Measurements from ENCODE around the gene PIEZO2.
A peak's percentile ranks its signal among the peaks of the same experiment; 100 is the strongest.

PIEZO2 gene

DNA sequence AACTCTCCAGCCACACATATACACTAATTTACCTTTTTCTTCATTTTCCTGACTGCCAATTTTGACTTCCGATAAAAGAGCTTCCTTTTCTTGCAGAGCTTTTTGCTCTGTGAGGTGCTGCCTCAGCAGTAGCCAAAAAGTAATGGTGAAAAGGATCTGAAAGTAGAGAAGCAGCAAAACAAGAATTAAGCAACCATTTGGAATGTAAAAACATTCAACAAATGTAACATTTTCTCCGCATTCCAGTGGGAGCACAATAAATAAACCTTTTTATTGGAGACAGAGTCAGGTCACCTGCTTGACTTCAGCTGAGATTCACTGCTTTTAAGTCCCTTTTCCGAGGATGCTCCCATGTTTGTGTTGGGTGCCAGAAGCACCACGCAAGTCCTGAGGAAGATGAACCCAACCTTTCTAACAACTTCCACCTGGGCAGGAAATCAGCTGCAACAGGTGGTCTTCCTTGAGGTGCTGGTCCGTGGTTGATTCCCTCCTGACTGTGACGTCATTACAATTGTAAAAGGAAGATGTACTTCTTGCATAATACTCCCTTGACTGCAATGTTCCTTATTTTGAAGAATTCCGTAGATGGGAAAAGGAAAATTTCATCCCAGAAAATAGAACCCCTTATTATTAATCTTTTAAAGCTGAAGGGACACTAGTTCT is 358.1 kb downstream of the PIEZO2 start:
- Histone ChIP-seq H4K20me1 (no peaks in the 10 kb centered on the region), H3K4me1 (peaks cover 0 to 13% (median 6%) of the 10 kb centered on the region in 10 experiments; a peak in 11 of 20 replicates), H3K36me3 (no peaks in the 10 kb centered on the region), H3K4me3 (no peak overlapping the region), H3K9me3 (replicated peaks in 1 of 11) (no peaks in the 10 kb centered on the region), H3K9ac (no peak overlapping the region), H3K27me3 (no peaks in the 10 kb centered on the region), H3K27ac (no peak overlapping the region), H3K4me2 (peak overlapping the region in 3 of 11 experiments; percentile 16 to 72 (median 18); a peak in 4 of 22 replicates)
- no peak for TF ChIP-seq Cebpa-rat (IDR thresholded peaks at IDR 0.05)

- H3K27me3 ChIP-seq, result no peaks in the 10 kb centered on the region
- H3K9me3 ChIP-seq (replicated peaks in 1 of 11), result no peaks in the 10 kb centered on the region
- H4K20me1 ChIP-seq, result no peaks in the 10 kb centered on the region
- 0 out of 22 replicates have a peak overlapping the region, but pooled peaks of 2 of the 11 experiments have one; percentile 1 to 7 for H3K4me2 ChIP-seq
- H3K4me1 ChIP-seq, result peaks cover 0 to 13% (median 6%) of the 10 kb centered on the region in 10 experiments; a peak in 11 of 20 replicates
- no peaks in the 10 kb centered on the region for H3K36me3 ChIP-seq
- no peak for TF ChIP-seq Cebpa-rat (IDR thresholded peaks at IDR 0.05)
- no peak overlapping the region for H3K4me3 ChIP-seq
- H3K9ac ChIP-seq, result no peak overlapping the region
- no peak overlapping the region for H3K27ac ChIP-seq
Observed at GRCh38 chr18:10789180-10789579, 360.2 kb downstream of the PIEZO2 start.

DNA sequence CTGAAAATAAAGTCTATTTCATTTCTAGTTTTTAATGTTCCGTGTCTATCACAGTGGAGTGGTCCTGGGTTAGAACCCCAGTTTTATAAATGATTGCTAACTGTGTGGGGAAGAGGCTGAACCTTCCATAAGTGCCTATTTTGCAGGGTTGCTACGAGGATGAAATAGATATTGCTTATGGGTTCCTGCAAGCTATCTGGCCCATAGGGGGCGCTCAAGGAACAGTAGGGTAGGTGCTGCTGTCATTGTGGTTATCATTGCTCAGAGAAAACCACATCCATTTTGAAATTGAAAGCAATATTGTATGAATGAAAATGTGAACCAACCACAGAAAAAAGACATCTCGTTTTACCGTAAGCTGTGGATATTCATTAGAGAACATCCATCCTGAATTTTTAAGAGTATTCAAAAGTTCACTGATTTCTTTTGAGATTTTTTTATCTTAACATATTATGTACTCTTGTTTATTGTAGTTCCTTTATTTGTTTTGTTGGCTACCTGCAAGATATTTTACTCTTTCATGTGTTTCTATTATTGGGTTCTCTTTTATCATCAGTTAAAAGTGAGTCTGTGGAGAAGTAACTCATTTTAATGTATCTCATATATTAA is 362.0 kb downstream of the PIEZO2 start:
- Histone ChIP-seq H3K9ac (no peak overlapping the region), H3K4me2 (peak overlapping the region in 2 of 11 experiments; percentile 25 to 40; a peak in 4 of 22 replicates), H3K4me3 (no peak overlapping the region), H3K9me3 (replicated peaks in 1 of 11) (no peaks in the 10 kb centered on the region), H4K20me1 (no peaks in the 10 kb centered on the region), H3K36me3 (no peaks in the 10 kb centered on the region), H3K27me3 (no peaks in the 10 kb centered on the region), H3K4me1 (peaks cover 0 to 13% (median 6%) of the 10 kb centered on the region in 10 experiments; a peak in 11 of 20 replicates), H3K27ac (no peak overlapping the region)
- peak in 2 of 11 experiments; percentile 31 to 56; a peak in 2 of 22 replicates for TF ChIP-seq Cebpa-rat (IDR thresholded peaks at IDR 0.05)

DNA sequence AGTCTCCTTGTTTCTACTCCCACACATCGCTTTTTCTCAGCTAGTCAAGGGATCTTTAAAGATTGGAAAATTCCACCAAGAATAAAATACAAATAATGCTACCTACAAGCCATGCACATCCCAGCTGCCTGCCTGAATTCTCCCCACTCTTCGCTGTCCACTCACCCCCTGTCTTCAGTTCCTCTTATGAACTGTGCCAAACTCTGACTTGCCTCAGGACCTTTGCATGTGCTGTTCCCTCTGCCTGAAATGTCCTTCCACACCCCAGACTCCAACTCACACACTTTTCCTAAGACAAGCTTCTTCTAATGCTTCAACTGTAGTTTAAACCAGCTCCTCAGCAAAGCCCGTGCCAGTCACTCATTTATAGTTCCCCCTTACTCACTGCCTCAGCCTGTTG is 363.6 kb downstream of the PIEZO2 start:
- Histone ChIP-seq H3K4me3 (no peak overlapping the region), H3K9me3 (replicated peaks in 1 of 11) (no peaks in the 10 kb centered on the region), H3K4me2 (no peak overlapping the region), H3K27me3 (no peaks in the 10 kb centered on the region), H3K27ac (no peak overlapping the region), H4K20me1 (no peaks in the 10 kb centered on the region), H3K9ac (no peak overlapping the region), H3K4me1 (peaks cover 0 to 13% (median 5%) of the 10 kb centered on the region in 10 experiments; a peak in 10 of 20 replicates), H3K36me3 (no peaks in the 10 kb centered on the region)
- TF ChIP-seq Cebpa-rat (IDR thresholded peaks at IDR 0.05), result no peak

- Histone ChIP-seq H3K27me3 (no peaks in the 10 kb centered on the region), H3K9me3 (replicated peaks in 1 of 11) (no peaks in the 10 kb centered on the region), H3K4me2 (no peak overlapping the region), H3K4me3 (no peak overlapping the region), H3K4me1 (peaks cover 0 to 13% (median 5%) of the 10 kb centered on the region in 10 experiments; a peak in 8 of 20 replicates), H3K36me3 (no peaks in the 10 kb centered on the region), H4K20me1 (no peaks in the 10 kb centered on the region), H3K27ac (no peak overlapping the region), H3K9ac (no peak overlapping the region)
- peak in 4 of 11 experiments; percentile 22 to 41 (median 30); a peak in 2 of 22 replicates for TF ChIP-seq Cebpa-rat (IDR thresholded peaks at IDR 0.05)
Observed at GRCh38 chr18:10784596-10785202, 364.7 kb downstream of the PIEZO2 start.

DNA sequence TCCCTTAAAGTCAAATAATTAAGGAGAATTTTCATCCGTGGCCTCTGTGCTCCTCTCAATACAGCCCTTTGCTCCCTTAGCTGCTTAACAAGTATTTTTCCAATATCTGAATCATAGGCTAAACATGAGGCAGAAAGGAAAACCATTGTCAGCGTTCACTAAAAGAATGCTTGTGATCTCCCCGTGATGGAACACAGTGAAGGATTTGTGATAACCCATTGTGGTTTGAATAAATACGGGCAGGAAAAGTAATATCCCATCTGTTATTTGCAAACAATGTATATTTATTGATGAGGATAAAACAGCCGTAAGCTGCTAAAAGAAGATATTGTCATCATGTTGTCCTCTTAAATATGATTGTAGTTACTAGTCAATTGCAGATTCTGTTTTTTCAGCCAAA is 365.4 kb downstream of the PIEZO2 start:
- peaks cover 0 to 10% (median 5%) of the 10 kb centered on the region in 10 experiments; a peak in 8 of 20 replicates for H3K4me1 ChIP-seq
- H3K4me2 ChIP-seq, result no peak overlapping the region
- no peak overlapping the region for H3K9ac ChIP-seq
- no peak overlapping the region for H3K27ac ChIP-seq
- H4K20me1 ChIP-seq, result no peaks in the 10 kb centered on the region
- H3K4me3 ChIP-seq, result no peak overlapping the region
- H3K36me3 ChIP-seq, result no peaks in the 10 kb centered on the region
- no peak for TF ChIP-seq Cebpa-rat (IDR thresholded peaks at IDR 0.05)
- no peaks in the 10 kb centered on the region for H3K27me3 ChIP-seq
- no peaks in the 10 kb centered on the region for H3K9me3 ChIP-seq (replicated peaks in 1 of 11)

DNA sequence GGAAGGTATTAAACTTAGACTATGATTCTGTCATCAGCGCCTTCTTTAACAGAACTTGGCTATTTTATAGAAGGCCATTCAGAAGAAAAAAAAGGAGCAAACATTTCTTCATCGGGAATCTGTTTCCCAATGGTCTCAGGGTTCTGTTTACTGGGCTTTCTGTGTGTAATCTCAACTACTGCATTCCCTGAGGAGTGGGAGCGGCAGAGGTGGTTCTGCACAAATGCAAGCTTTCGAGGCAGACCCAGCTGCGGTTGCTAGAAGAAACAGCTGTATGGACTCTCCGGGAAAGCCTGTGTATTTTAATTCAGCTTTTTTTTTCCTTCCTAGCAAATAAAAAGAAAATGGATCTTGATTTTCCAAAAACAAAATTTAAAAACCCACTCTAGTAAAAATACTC is 372.9 kb downstream of the PIEZO2 start:
- H3K27me3 ChIP-seq, result no peaks in the 10 kb centered on the region
- no peaks in the 10 kb centered on the region for H4K20me1 ChIP-seq
- no peak overlapping the region for H3K4me3 ChIP-seq
- H3K9me3 ChIP-seq (replicated peaks in 1 of 11), result 0 out of 22 replicates have a peak, but pooled peaks cover 0 to 5% (median 0%) of the 10 kb centered on the region in 11 experiments
- H3K4me2 ChIP-seq, result no peak overlapping the region
- H3K27ac ChIP-seq, result no peak overlapping the region
- H3K36me3 ChIP-seq, result no peaks in the 10 kb centered on the region
- peaks cover 0 to 10% (median 0%) of the 10 kb centered on the region in 10 experiments; a peak in 2 of 20 replicates for H3K4me1 ChIP-seq
- no peak for TF ChIP-seq Cebpa-rat (IDR thresholded peaks at IDR 0.05)
- H3K9ac ChIP-seq, result no peak overlapping the region

GRCh38 chr18:10775026-10775425 is 374.3 kb downstream of the PIEZO2 start:
- H4K20me1 ChIP-seq, result no peaks in the 10 kb centered on the region
- no peaks in the 10 kb centered on the region for H3K36me3 ChIP-seq
- no peak for TF ChIP-seq Cebpa-rat (IDR thresholded peaks at IDR 0.05)
- H3K4me2 ChIP-seq, result no peak overlapping the region; a peak in 1 of 22 replicates
- no peak overlapping the region for H3K27ac ChIP-seq
- H3K4me1 ChIP-seq, result peaks cover 0 to 19% (median 2%) of the 10 kb centered on the region in 10 experiments; a peak in 7 of 20 replicates
- no peaks in the 10 kb centered on the region for H3K27me3 ChIP-seq
- H3K4me3 ChIP-seq, result no peak overlapping the region
- no peak overlapping the region for H3K9ac ChIP-seq
- 0 out of 22 replicates have a peak, but pooled peaks cover 0 to 5% (median 0%) of the 10 kb centered on the region in 11 experiments for H3K9me3 ChIP-seq (replicated peaks in 1 of 11)
